Activated CD4-positive, CD25-positive, alpha-beta regulatory T cell treated with anti-CD3 and anti-CD28 coated beads, Interleukin-2, amount 50 U/mL, for 72 hours (primary cell): ENCODE data around the gene GFM2.
"Not testable (repeated sequence)": the region's sequence is repeated elsewhere in the genome, so short reads cannot be mapped to it uniquely, and the experiment has no call there.

Source experiments
- DNase-seq: peaks from one replicate; pipeline ENCODE4 v3.0.0; 2021

Gene GFM2

GRCh38 chr5:74693191-74693590, 73.7 kb downstream of the GFM2 start:
- no peak for DNase-seq

GRCh38 chr5:74686962-74687751, 79.8 kb downstream of the GFM2 start:
- DNase-seq = no peak

DNA sequence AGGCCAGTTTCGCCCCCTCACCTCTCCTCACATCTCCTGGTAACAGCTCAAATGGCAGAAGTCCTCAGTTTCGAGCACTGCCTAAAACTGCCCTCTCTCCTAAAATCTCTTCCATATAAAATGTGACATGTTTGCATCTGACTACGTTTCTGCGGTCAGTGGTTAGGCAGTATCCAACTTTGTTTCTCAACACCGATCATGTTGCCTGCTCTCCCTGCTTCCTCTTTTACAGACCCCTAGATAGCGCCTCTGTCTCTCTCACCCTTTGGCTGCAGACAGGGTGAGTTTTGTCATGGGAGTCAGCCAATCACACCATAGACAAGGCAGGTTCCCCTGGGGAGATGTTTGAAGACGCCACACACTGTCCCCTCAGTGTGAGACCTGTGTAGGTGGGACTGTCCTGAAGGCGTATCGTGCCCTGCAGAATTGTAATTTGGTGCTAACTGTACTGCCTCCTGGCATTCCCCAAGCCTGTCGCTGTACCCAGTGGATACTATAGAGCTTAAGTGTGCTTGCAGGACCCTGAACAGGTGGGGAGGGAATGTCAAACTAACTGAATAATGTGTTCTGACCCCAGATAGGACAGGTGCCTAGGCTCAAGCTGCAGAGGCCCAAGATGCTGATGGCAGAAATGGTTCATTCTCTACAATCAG, 80.8 kb downstream of the GFM2 start:
- no peak for DNase-seq

DNA sequence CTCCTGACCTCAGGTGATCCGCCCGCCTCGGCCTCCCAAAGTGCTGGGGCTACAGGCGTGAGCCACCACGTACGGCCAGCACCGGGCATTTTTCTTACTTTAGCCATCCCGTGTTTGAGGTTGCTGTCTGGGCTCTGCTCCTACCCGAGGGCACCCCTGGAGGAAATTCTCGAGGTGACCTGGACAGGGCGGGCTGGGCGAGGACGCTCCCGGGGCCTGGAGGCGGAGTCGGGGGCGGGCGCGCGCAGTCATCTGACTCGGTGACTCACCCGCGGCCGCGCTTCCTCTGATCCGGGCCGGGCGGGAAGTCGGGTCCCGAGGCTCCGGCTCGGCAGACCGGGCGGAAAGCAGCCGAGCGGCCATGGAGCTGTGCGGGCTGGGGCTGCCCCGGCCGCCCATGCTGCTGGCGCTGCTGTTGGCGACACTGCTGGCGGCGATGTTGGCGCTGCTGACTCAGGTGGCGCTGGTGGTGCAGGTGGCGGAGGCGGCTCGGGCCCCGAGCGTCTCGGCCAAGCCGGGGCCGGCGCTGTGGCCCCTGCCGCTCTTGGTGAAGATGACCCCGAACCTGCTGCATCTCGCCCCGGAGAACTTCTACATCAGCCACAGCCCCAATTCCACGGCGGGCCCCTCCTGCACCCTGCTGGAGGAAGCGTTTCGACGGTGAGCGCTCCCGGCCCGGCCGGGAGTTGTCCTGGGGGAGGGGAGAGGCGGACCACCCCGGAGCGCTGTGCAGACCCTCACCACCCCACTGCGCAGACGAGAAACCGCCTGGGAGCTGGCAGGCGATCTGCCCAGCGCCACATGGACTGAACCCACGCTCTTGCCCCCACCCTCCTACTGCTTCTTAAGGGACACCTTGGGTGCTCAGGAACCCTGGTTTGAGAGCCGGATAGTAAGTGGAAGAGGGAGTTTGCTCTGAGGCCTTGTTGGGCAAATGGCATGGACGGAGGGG, 81.7 kb downstream of the GFM2 start, which contains the start of gene HEXB:
Gene HEXB, plus strand, starts transcription at position 334 of the 952 bp plus-strand sequence. Its CDS starts 28 bp downstream, at position 362.
- DNase-seq = peak; percentile 89

- no peak for DNase-seq
Measured at GRCh38 chr5:74679966-74680365, 87.0 kb downstream of the GFM2 start.

GRCh38 chr5:74679300-74679699, 87.6 kb downstream of the GFM2 start:
- not testable (repeated sequence) for DNase-seq

DNA sequence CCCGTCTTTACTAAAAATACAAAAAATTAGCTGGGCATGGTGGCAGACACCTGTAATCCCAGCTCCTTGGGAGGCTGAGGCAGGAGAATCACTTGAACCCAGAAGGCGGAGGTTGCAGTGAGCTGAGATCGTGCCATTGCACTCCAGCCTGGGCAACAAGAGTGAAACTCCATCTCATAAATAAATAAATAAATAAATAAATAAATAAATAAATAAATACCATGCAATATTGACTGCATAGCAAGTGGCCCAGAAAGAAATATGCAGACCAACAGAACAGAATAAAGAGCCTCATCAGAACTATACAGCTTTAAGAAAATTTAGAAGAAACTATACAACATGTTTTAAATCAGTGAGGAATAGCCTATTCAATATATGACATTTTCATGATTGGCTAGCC, 88.8 kb downstream of the GFM2 start:
- DNase-seq = not testable (repeated sequence)

DNA sequence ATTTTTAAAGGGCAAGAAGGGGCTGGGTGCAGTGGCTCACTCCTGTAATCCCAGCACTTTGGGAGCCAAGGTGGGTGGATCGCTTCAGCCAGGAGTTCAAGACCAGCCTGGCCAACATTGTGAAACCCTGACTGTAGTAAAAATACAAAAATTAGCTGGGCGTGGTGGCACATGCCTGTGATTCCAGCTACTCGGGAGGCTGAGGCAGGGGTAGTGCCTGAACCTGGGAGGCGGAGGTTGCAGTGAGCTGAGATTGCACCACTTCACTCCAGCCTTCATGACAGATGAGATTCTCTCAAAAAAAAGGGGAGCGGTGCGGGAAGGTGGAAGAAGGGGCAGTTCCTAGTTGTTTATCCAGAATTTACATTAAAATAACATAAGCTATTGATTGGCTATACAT, 90.5 kb downstream of the GFM2 start:
- not testable (repeated sequence) for DNase-seq

GRCh38 chr5:74673011-74673790, 93.7 kb downstream of the GFM2 start:
- no peak for DNase-seq

DNA sequence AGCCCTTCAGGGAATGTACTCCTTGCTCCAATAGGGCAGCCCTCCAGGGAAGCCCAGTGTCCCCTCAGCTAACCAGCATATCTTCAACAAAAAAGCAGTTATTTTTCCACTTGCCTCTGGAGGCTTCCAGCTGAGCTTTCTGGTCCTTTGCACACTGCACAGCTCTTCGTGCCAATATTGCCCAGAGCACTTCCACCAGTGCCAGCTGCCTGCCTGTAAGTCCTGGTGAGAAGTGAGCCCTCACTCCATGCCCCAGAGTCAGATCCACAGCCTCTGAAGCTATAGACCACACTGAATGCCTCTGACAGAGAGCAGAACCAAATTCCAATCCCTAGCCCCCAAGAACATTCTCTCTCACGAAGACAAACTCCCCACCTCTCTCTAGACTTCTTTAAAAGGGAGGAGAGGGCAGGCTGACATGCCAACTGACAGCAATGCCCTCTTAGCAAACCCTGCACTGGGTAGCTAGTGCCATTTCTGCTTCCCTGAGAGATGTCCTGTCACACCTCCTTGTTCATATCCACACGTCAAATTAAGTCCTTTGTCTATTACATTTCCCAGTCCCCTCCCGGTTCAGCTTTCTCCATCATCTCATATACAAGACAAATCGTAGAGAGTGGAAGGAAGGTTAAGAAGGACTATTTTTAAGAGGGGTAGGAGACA, 94.6 kb downstream of the GFM2 start:
- DNase-seq = no peak
